ENCODE measurements around the gene CMSS1. TPM values are rescaled to one million over a fixed set of nuclear protein-coding genes. Genes with fewer than 3 reads are reported as not detected.

The CMSS1 gene
- polyA plus RNA-seq, 1 donor from 2014 or later = 22.7 TPM

- Mint-ChIP-seq H3K27me3 (no peaks in the 10 kb centered on the region), H3K4me3 (no peak overlapping the region), H3K36me3 (peaks cover 5% of the 10 kb centered on the region), H3K4me1 (peaks cover 0 to 4% (median 3%) of the 10 kb centered on the region in 3 donors), H3K27ac (peak overlapping the region in 1 of 3 donors; percentile 26), H3K9me3 (no peaks in the 10 kb centered on the region)
Measured at GRCh38 chr3:99883693-99884092, 66.0 kb downstream of the CMSS1 start.

GRCh38 chr3:99884484-99884883 lies 66.8 kb downstream of the CMSS1 start:
- Mint-ChIP-seq H3K27me3 (no peaks in the 10 kb centered on the region), H3K27ac (no peak overlapping the region), H3K4me3 (no peak overlapping the region)

GRCh38 chr3:99885085-99885484 lies 67.4 kb downstream of the CMSS1 start:
- H3K27me3 Mint-ChIP-seq = no peaks in the 10 kb centered on the region
- no peak overlapping the region for H3K27ac Mint-ChIP-seq
- H3K4me3 Mint-ChIP-seq = no peak overlapping the region
- H3K9me3 Mint-ChIP-seq = no peaks in the 10 kb centered on the region
- H3K36me3 Mint-ChIP-seq = peaks cover 7% of the 10 kb centered on the region
- peaks cover 0 to 4% (median 3%) of the 10 kb centered on the region in 3 donors for H3K4me1 Mint-ChIP-seq

More at GRCh38 chr3:99884484-99884883, 66.8 kb downstream of the CMSS1 start:
- Mint-ChIP-seq H3K9me3 (no peaks in the 10 kb centered on the region), H3K36me3 (peaks cover 5% of the 10 kb centered on the region), H3K4me1 (peaks cover 0 to 4% (median 3%) of the 10 kb centered on the region in 3 donors)

GRCh38 chr3:99885851-99886250 lies 68.2 kb downstream of the CMSS1 start:
- Mint-ChIP-seq H3K27me3 (no peaks in the 10 kb centered on the region), H3K36me3 (peaks cover 8% of the 10 kb centered on the region), H3K4me1 (peaks cover 0 to 4% (median 3%) of the 10 kb centered on the region in 3 donors), H3K4me3 (no peak overlapping the region), H3K27ac (no peak overlapping the region), H3K9me3 (no peaks in the 10 kb centered on the region)

GRCh38 chr3:99891610-99892285 lies 74.1 kb downstream of the CMSS1 start:
- Mint-ChIP-seq H3K27ac (no peak overlapping the region), H3K36me3 (peaks cover 3% of the 10 kb centered on the region), H3K27me3 (no peaks in the 10 kb centered on the region), H3K4me1 (peaks cover 16 to 22% (median 17%) of the 10 kb centered on the region in 3 donors), H3K4me3 (no peak overlapping the region), H3K9me3 (no peaks in the 10 kb centered on the region)

GRCh38 chr3:99892332-99892731 lies 74.7 kb downstream of the CMSS1 start:
- peaks cover 16 to 22% (median 17%) of the 10 kb centered on the region in 3 donors for H3K4me1 Mint-ChIP-seq
- H3K4me3 Mint-ChIP-seq = no peak overlapping the region
- no peak overlapping the region for H3K27ac Mint-ChIP-seq
- no peaks in the 10 kb centered on the region for H3K27me3 Mint-ChIP-seq
- H3K36me3 Mint-ChIP-seq = peaks cover 3% of the 10 kb centered on the region
- H3K9me3 Mint-ChIP-seq = no peaks in the 10 kb centered on the region

GRCh38 chr3:99895131-99895696 lies 77.6 kb downstream of the CMSS1 start:
- Mint-ChIP-seq H3K9me3 (no peaks in the 10 kb centered on the region), H3K36me3 (peaks cover under 1% of the 10 kb centered on the region), H3K27me3 (no peaks in the 10 kb centered on the region), H3K4me3 (peak overlapping the region in 1 of 4 donors; percentile 11), H3K4me1 (peaks cover 16 to 22% (median 17%) of the 10 kb centered on the region in 3 donors), H3K27ac (no peak overlapping the region)

GRCh38 chr3:99895703-99896441 lies 78.2 kb downstream of the CMSS1 start:
- H3K9me3 Mint-ChIP-seq = no peaks in the 10 kb centered on the region
- peak overlapping the region in 1 of 4 donors; percentile 70 for H3K4me3 Mint-ChIP-seq
- H3K27ac Mint-ChIP-seq = peak overlapping the region in 1 of 3 donors; percentile 39
- peaks cover 16 to 22% (median 17%) of the 10 kb centered on the region in 3 donors for H3K4me1 Mint-ChIP-seq
- no peaks in the 10 kb centered on the region for H3K36me3 Mint-ChIP-seq
- H3K27me3 Mint-ChIP-seq = no peaks in the 10 kb centered on the region

- H3K27me3 Mint-ChIP-seq = no peaks in the 10 kb centered on the region
- peaks cover 17 to 22% (median 19%) of the 10 kb centered on the region in 3 donors for H3K4me1 Mint-ChIP-seq
- no peaks in the 10 kb centered on the region for H3K36me3 Mint-ChIP-seq
- H3K9me3 Mint-ChIP-seq = no peaks in the 10 kb centered on the region
- H3K4me3 Mint-ChIP-seq = no peak overlapping the region
- H3K27ac Mint-ChIP-seq = peak overlapping the region in 1 of 3 donors; percentile 39
Measured at GRCh38 chr3:99896482-99896881, 78.8 kb downstream of the CMSS1 start.

- no peak overlapping the region for H3K27ac Mint-ChIP-seq
- peaks cover 12 to 25% (median 14%) of the 10 kb centered on the region in 3 donors for H3K4me1 Mint-ChIP-seq
- H3K27me3 Mint-ChIP-seq = no peaks in the 10 kb centered on the region
- no peaks in the 10 kb centered on the region for H3K9me3 Mint-ChIP-seq
- H3K36me3 Mint-ChIP-seq = no peaks in the 10 kb centered on the region
- no peak overlapping the region for H3K4me3 Mint-ChIP-seq
Measured at GRCh38 chr3:99899603-99900002, 81.9 kb downstream of the CMSS1 start.

GRCh38 chr3:99900248-99900647 lies 82.6 kb downstream of the CMSS1 start:
- no peak overlapping the region for H3K27ac Mint-ChIP-seq
- peaks cover 11 to 24% (median 12%) of the 10 kb centered on the region in 3 donors for H3K4me1 Mint-ChIP-seq
- no peak overlapping the region for H3K4me3 Mint-ChIP-seq
- no peaks in the 10 kb centered on the region for H3K27me3 Mint-ChIP-seq
- no peaks in the 10 kb centered on the region for H3K9me3 Mint-ChIP-seq
- no peaks in the 10 kb centered on the region for H3K36me3 Mint-ChIP-seq

- H3K36me3 Mint-ChIP-seq = peaks cover 2% of the 10 kb centered on the region
- H3K27ac Mint-ChIP-seq = no peak overlapping the region
- no peaks in the 10 kb centered on the region for H3K27me3 Mint-ChIP-seq
- H3K4me3 Mint-ChIP-seq = no peak overlapping the region
- peaks cover under 1 to 13% (median 1%) of the 10 kb centered on the region in 3 donors for H3K4me1 Mint-ChIP-seq
- no peaks in the 10 kb centered on the region for H3K9me3 Mint-ChIP-seq
Measured at GRCh38 chr3:99901200-99901926, 83.7 kb downstream of the CMSS1 start.

- no peak overlapping the region for H3K27ac Mint-ChIP-seq
- no peaks in the 10 kb centered on the region for H3K27me3 Mint-ChIP-seq
- H3K9me3 Mint-ChIP-seq = no peaks in the 10 kb centered on the region
- no peak overlapping the region for H3K4me3 Mint-ChIP-seq
- H3K36me3 Mint-ChIP-seq = peaks cover 2% of the 10 kb centered on the region
- peaks cover 0 to 14% (median 0%) of the 10 kb centered on the region in 3 donors for H3K4me1 Mint-ChIP-seq
Measured at GRCh38 chr3:99902091-99902490, 84.4 kb downstream of the CMSS1 start.

- no peaks in the 10 kb centered on the region for H3K9me3 Mint-ChIP-seq
- peaks cover 2% of the 10 kb centered on the region for H3K36me3 Mint-ChIP-seq
- H3K4me3 Mint-ChIP-seq = no peak overlapping the region
- no peaks in the 10 kb centered on the region for H3K27me3 Mint-ChIP-seq
- H3K27ac Mint-ChIP-seq = no peak overlapping the region
- H3K4me1 Mint-ChIP-seq = peaks cover 0 to 16% (median 0%) of the 10 kb centered on the region in 3 donors
Measured at GRCh38 chr3:99903869-99904268, 86.2 kb downstream of the CMSS1 start.

Measured in IgD-negative memory B cell (primary cell).